Right ventricle myocardium superior (tissue), 1 donor: ENCODE data around the gene B4GALNT3. TPM values are rescaled to one million over a fixed set of nuclear protein-coding genes. Genes with fewer than 3 reads are reported as not detected.

ENCODE experiments used
- ATAC-seq: fragments of 200-7000 bp; cut with Tn5 transposase; one replicate; pipeline ENCODE4 v1.9.1; 2020; ENCODE audit warnings: mild to moderate bottlenecking; ENCODE audit not compliant: poor library complexity
- DNase-seq: peaks from one replicate; pipeline ENCODE4 v3.0.0-alpha.2; 2020
- intact Hi-C: fragments of 100-400 bp; cut with DNase I; formaldehyde crosslinking; loops from one replicate; pipeline ENCODE4 v1.11.2; 2022
- total RNA-seq: library from RNA; stranded (reverse); fragmentation: NEBNext Ultra II Directional; extraction: Animal tissue kit (Norgen Biotek cat#: 25700); gene quantifications from one replicate; pipeline ENCODE4 v1.2.1, GENCODE V29; 2021
- donor health status: DM: no; HTN: yes; CAD: no; lungs with severe emphysema.

Gene B4GALNT3
- total RNA-seq, 1 donor from 2014 or later, result 32.1 TPM

DNA sequence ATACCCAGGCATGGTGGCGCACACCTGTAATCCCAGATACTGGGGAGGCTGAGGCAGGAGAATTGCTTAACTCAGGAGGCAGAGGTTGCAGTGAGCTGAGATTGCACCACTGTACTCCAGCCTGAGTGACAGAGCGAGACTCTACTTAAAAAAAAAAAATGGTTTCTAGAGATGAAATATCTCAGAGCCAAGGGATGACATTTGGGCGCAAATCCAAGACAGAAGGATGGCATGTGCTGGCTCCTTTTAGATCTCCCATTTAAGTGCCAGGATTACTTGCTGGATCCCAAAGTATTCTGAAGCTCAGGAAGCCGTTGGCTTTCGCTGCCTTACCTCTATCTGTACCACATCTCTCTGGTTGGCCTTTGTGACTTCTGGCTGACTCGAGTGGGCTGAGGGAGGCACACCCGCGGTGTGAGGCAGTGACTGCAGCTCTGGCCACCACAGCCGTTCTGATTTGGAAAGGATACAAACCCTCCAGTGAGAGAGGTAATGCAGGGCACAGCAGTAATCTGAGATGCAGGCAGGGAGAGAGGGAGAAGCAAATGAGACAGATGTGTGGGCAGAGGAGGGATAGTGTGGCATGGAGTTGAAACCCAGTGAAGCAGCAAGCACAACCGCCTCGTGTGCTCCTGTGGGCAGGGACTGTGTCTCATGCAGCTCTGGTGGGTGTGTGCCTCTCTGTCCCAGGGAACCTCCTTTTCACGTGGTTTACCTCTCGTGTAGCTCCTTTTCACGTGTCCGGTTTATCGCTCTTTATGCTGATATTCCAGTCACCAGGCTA lies 4.9 kb downstream of the B4GALNT3 start:
- DNase-seq (no peak), ATAC-seq (peak; percentile 80)
- intact Hi-C loops, result no loop called here

DNA sequence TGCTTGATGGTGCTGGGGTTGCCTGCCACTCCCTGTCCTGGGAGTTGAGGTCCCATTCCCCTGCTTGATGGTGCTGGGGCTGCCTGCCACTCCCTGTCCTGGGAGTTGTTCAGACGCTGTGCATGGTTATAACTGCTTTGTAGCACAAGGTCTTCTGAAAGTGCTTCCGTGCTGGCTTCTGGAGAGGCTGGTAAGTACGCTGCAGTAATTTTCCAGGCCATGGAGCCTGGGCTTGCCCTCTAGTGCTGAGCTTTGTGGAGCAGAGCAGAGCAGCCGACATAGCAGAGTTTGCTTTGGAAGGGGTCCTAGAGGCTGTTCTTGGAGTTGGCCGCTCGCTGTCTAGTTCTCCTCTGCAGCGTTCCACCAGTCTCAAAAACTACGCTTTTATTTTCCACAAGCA lies 6.3 kb downstream of the B4GALNT3 start:
- ATAC-seq (peak; percentile 62), DNase-seq (no peak)
- intact Hi-C loops, result no loop called here

DNA sequence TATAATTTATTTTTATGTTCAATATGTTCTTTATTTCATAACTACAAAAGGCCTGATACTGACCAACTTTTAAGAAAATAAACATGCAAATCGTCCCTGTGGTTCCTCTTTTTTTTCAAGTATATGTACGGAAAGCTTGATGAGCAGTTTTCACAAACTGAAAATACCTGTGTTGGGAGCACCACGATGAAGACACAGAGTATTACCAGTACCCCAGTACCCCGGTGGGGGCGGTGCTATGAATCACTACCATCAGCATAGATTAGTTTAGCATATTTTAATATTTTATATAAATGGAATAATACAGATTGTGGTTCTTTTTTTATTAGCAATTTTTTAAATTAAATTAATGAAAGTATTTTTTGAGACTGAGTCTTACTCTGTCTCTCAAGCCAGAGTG lies 7.0 kb downstream of the B4GALNT3 start:
- DNase-seq (no peak), ATAC-seq (no peak)
- intact Hi-C loops, result no loop called here

DNA sequence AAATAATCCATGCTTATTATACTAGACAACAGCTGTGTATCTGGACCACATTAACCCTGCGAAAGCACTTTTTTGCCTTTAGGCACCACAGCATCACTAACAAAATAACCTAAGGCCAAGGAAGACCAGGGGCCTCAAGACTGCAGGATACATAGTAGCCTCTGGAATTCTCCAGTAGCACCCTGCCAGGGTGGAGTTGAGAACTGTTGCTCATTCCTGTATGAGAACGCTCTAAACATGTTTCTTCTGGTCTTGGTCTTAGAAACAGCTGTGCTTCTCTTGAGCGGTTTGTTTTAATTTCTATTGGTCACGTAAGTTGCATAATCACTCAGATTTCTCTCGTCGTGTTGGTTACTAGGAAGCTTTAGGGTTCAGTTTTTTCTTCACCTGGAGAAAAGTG lies 7.9 kb downstream of the B4GALNT3 start:
- ATAC-seq (no peak), DNase-seq (no peak)
- intact Hi-C loops, result no loop called here

DNA sequence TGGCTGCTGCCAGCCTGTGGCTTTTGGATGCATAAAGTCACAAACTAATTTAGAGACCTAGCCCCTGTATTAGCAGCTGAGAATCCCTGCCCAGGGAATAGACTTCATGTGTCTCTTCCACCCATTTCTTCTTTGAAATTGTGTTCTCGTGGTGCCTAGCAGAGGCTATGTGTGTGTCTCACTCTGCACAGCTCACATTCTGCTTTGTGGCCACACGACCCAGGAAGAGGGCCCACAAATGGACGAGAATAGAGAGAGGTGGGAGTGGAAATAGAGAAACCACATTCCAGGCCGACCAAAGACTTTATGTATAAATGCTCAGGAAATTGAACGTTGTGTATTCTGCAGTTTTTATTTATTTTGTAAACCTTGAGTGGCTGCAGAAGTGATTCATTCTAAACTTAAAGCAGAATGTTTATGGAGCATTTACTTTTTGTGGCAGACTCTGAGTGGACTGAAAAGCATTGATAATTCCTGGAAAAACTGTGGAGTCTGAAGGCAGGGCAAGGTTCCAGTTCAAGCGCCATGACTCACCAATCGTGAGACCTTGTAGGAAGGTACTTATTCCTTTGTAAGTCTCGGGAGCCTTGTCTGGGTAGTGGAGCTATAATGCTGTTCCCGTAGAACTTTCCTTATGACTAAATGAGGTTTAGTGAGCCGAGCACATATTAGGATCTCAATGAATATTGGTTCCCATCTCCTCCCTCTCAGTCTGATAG lies 9.1 kb downstream of the B4GALNT3 start:
- ATAC-seq, result no peak
- intact Hi-C loops, result no loop called here
- no peak for DNase-seq

DNA sequence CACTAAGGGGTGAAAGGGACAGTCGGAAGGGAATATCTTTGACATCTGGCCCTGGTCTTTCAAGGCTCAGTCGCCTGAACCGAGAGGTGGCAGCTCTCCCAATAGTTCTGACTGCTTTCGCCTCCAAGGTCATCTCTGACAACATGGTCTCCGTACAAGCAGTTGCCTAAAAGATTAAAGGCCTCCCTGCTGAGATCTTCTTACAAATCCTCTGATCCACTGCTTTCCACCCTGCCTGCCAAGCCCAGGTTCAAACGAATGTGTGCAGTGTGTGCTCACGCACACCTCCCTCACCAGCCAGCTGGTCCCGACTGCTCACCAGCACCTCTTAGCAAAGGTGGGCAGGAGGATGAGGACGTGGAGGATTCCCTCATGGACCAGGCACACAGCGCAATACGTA lies 10.4 kb downstream of the B4GALNT3 start:
- ATAC-seq (peak; percentile 27), DNase-seq (no peak)
- intact Hi-C loops, result no loop called here

DNA sequence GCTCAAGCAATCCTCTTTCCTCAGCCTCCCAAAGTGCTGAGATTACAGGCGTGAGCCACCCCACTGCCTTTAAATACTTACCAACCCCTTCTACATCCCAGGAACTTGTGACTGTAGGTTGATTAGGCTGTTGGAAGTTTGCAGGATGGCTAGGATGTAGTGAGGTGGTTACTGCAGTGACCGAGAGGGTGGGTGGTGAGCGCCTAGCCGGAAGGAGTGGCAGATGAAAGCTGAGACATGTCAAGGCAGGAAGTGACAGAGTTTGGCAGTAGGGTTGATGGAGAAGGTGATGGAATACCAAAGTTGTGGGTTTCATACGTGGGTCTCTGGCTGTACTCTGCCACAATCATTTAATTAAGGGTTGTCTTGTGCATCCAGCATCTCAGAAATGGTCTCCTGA lies 13.5 kb downstream of the B4GALNT3 start:
- DNase-seq (no peak), ATAC-seq (no peak)
- intact Hi-C loops, result no loop called here

DNA sequence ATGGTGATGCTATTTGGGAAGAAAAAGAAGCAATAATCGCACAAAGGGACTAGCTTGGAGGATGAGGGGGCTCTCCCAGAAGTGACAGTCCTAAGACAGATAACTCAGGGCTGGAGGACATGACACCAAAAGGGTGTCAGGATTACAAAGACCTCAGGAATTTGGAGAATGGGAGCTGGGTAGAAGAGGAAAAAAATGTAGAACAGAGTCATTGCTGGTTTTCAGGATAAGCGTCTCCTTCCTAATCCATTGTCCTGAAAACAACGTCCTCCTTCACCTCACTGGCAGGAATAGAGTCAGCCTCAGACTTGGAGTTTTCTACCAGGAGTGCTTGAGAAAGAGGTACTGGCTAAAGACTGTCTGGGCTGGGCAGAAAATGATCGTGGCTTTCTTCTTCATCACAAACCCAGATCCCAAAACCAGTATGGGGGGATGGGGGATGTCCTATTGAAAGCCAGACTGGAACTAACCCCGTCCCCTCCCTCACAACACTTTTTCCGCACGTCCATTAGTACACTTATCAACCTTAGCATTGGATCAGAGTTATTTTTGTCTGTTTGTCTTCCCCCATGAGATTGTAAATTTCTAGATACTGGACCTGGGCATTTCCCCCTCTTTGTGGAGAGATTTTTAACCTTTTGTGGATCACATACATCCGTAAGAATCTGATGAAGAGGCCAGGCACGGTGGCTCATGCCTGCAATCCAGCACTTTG lies 14.3 kb downstream of the B4GALNT3 start:
- no peak for DNase-seq
- intact Hi-C loops, result no loop called here
- ATAC-seq, result peak; percentile 53

DNA sequence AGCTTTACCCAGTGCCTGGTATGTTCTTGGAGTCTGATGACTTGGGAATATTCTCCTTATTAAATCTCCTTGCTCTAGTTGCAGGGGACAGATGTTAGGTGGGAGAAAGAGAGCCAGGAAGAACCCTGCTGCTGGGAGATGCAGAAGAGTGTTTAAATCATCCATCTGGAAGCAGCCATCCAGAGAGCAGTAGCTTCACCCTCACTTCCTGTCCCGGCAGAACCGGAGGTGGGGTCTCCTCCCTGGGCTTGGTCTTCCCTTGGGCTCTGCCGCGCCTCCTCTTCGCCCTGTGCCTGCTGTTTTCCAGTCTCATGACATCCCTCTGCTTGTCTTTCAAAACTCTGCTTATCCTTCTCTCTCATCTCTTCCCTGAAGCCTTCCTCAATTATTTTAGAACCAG lies 15.5 kb downstream of the B4GALNT3 start:
- ATAC-seq (no peak), DNase-seq (no peak)
- intact Hi-C loops, result no loop called here

DNA sequence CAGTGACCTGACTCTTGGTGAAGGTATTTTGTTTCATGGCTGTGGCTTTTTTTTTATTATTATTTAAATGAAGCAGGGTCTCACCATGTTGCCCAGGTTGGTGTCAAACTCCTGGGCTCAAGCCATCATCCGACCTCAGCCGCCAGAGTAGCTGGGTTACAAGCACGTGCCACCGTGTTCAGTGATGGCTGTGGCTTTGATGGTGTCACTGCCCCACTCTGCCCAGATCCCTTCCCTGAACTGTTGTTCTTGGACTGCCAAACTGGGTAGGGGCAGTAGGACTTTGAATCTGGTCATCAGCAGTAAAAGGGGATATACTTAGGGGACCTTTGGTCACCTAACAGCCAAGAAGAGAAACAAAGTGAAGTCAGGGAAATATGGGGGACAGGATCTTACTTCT lies 19.4 kb downstream of the B4GALNT3 start:
- intact Hi-C loops, result no loop called here
- ATAC-seq (no peak), DNase-seq (no peak)

DNA sequence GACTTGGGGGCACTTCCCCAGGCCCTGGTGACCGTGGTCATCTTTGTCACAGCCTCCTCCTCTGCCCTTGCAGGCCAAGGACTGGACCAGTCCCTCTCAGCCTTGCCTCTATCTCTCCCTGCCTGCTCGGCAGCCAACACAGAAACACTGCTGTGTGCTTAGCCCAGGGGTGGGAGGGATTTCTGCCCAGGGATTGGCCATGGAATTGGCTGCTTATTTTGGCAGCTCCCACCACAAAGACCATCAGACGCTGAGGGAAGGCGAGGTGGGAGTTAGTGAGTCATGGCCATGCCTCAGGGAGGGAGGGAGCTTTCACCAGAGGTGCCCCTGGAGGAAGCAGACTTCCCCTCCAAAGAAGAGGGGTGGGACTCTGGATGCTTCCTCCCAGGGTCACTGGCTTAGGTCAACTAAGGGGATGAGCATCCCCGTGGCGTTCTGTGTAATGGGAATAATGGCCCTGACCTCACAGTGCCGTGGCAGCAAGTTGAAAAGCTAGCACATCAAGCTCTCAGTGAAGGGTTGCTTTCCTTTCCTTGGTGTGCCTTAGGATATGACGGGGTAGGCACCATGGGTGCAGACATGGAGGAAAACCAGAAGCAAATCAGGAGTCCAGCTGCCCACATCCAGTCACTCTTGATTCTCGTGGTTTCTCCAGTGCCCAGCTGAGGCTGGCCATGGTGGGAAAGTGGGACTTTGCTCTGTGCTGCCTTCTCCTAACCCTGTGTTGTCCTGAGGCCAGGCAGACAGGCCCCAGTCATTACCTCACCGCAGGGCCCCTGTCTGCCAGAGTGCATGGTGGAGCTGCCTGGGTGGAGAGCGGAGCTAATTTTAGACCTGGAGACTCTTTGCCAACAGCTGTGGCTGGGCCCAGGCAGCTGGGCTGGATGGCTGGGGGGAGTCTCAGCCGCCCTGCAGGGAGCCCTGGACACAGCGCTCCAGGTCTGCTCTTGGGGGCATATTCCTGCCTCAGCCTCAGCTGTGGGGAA lies 21.4 kb downstream of the B4GALNT3 start:
- intact Hi-C loops, result no loop called here
- peak; percentile 97 for ATAC-seq
- DNase-seq, result peak; percentile 82

DNA sequence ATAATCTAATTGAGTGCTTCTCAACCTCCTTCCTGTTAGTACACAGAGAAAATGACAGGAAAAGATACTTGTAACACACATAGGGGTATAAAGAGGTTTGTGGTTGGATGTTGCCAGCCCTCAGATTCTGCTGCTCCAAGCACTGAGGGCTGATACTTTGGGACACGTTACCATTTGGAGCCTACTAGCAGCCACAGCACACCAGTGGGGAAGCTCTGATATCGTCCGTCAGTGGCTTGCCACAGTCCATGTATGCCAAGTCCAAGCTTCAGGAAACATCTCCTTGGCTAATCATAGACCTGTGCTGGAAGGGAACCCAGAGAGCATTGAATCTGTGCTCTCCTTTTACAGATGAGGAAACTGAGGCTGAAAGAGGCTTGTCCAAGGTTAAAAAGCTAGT lies 22.3 kb downstream of the B4GALNT3 start:
- intact Hi-C loops, result no loop called here
- no peak for DNase-seq
- peak; percentile 47 for ATAC-seq

DNA sequence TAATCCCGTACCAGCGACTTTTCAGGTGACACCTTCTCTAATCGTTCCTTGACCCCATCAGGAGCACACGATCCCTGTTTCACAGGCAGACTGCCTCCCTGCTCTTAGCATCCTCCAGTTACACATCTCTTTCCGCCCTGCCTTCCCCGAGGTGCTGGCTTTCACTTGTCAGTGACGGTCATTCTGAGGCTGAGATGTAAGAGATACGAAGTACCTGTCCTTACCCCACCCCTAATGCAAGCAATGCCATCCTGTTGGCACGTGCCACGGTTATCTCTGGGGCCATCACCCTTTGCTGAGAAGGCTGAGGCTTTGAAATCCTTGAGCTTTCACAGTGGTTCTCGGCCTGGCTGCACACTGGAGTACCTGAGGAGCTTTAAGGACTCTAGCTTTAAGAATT lies 24.4 kb downstream of the B4GALNT3 start:
- ATAC-seq, result no peak
- intact Hi-C loops, result no loop called here
- no peak for DNase-seq

DNA sequence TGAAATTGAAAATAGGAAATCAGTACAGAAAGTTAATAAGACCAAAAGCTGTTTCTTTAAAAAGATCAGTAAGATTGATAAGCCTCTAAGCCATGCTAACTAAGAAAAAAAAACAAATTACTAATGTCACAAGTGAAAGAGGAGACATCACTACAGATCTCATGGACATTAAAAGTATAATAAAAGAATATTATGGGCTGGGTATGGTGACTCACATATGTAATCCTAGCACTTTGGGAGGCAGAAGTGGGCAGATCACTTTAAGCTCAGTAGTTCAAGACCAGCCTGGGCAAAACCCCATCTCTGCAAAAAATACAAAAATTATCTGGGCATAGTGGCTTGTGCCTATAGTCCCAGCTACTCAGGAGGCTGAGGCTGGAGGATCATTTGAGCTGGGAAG lies 30.5 kb downstream of the B4GALNT3 start:
- no peak for ATAC-seq

DNA sequence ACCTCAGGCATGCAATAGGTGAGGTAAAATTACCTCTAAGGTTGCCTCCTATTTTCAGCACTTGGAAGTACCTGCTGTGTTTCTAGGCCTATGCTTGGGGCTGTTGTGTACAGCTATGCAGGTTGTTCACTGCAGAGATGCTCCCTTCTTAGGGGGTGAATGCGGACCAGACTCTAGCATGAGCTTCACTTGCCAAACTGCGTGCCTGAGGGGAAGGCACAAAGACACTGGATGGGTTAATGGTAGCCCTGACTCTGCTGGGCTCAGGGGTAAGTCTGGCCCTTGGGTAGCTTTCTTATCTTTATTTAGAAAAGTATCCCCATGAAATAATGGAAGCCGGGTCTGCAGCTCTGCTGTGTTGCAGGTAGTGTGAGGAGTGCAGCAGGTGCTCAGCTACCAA lies 35.7 kb downstream of the B4GALNT3 start:
- ATAC-seq, result no peak
- no peak for DNase-seq
- intact Hi-C loops, result no loop called here

More for the DNA sequence above, 30.5 kb downstream of the B4GALNT3 start:
- DNase-seq, result no peak
- intact Hi-C loops, result no loop called here

DNA sequence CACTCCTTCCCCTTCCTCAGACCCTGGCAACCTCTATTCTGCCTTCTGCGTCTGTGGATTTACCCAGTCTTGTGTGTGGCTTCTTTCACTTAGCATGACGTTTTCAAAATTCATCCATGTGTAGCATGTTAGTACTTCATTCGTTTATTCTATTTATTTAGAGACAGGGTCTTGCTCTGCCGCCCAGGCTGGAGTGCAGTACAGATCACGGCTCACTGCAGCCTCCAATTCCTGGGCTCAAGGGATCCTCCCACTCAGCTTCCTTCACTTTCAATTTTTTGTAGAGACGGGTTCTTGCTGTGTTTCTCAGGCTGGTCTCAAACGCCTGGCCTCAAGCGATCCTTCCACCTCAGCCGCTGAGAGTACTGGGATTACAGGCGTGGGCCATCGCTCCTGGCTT lies 37.0 kb downstream of the B4GALNT3 start:
- no peak for DNase-seq
- intact Hi-C loops, result no loop called here

DNA sequence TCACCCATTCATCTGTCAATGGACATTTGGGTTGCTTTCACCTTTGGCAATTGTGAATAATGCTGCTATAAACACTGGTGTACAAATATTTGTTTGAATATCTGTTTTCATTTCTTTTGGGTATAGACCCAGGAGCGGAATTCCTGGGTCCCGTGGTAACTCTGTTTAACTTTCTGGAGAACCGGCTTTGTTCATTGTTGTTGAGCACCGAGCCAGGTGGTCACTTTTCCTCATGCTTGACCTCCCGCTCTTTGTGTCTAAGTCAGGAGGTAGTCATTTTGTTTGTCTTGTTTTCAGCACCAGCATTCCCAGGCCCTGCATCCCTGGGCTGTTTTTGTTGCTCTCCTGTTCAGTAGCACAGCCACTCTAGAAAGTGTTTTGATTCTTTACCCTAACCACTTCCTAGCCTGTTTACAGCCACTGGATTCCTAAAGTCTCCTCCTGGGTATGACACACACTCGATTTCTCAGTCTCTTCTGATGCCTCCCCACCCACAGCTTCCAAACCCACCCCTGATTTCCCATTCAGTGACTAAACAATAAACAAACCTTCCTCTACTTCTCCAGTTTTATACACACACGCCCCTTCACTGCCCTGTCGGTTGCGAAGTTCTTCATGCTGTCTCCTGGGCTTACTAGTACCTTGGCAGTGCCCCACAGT lies 37.9 kb downstream of the B4GALNT3 start:
- ATAC-seq, result no peak
- intact Hi-C loops, result no loop called here
- DNase-seq, result no peak

More for the DNA sequence above, 37.0 kb downstream of the B4GALNT3 start:
- no peak for ATAC-seq

DNA sequence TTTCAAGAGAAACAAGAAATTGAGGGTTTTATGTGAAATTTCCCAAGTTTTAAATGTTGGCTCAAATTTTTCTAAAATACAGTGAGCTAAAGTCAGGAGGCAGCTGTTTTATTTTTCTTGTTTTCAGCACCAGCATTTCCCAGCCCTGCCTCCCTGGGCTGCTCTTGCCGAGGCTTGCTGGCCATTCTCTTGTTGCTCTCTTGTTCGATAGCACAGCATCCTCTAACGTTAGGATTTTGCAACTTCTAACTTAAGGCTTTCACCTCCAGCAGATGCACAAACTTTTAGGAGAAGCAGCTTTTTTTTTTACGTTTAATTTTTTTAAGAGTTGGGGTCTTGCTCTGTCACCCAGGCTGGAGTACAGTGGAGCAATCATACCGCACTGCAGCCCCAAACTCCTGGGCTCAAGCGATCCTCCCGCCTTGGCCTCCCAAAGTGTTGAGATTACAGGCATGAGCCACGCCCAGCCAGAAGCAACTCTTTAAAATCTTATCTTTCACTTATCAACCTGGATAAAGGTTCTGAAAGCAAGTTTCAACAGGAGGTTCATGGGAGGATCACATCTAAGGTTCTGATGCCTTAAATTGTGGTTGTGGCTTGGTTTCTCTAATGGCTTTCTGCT lies 40.2 kb downstream of the B4GALNT3 start:
- intact Hi-C loops, result no loop called here
- ATAC-seq (peak; percentile 59), DNase-seq (peak; percentile 48)
